GM18499 (cell line): ENCODE results near the gene MAML3.
"Not testable (repeated sequence)": the region's sequence is repeated elsewhere in the genome, so short reads cannot be mapped to it uniquely, and the experiment has no call there.

ENCODE experiments used
- ATAC-seq: cut with Tn5 transposase; IDR thresholded peaks from one replicate; pipeline ENCODE4 v1.9.1; 2021; ENCODE audit warnings: moderate number of reproducible peaks; ENCODE audit not compliant: insufficient read depth, unreplicated experiment

MAML3 gene

GRCh38 chr4:139725236-139725635 lies 428.7 kb downstream of the MAML3 start:
- ATAC-seq = no peak

- ATAC-seq = no peak
Observed at GRCh38 chr4:139721789-139722188, 432.2 kb downstream of the MAML3 start.

GRCh38 chr4:139720806-139721205 lies 433.2 kb downstream of the MAML3 start:
- no peak for ATAC-seq

GRCh38 chr4:139719381-139720101 lies 434.4 kb downstream of the MAML3 start:
- ATAC-seq = no peak

- ATAC-seq = no peak
Observed at GRCh38 chr4:139718833-139719232, 435.2 kb downstream of the MAML3 start.

GRCh38 chr4:139718358-139718757 lies 435.6 kb downstream of the MAML3 start:
- no peak for ATAC-seq

- ATAC-seq = no peak
Observed at GRCh38 chr4:139715746-139716391, 438.1 kb downstream of the MAML3 start.

GRCh38 chr4:139712882-139713281 lies 441.1 kb downstream of the MAML3 start:
- no peak for ATAC-seq

- no peak for ATAC-seq
Observed at GRCh38 chr4:139711461-139711860, 442.5 kb downstream of the MAML3 start.

GRCh38 chr4:139710073-139710472 lies 443.9 kb downstream of the MAML3 start:
- ATAC-seq = no peak

- no peak for ATAC-seq
Observed at GRCh38 chr4:139709660-139710059, 444.3 kb downstream of the MAML3 start.

- no peak for ATAC-seq
Observed at GRCh38 chr4:139704915-139705485, 449.0 kb downstream of the MAML3 start.

- no peak for ATAC-seq
Observed at GRCh38 chr4:139700568-139700967, 453.4 kb downstream of the MAML3 start.

GRCh38 chr4:139698167-139698925 lies 455.6 kb downstream of the MAML3 start:
- not testable (repeated sequence) for ATAC-seq

- ATAC-seq = no peak
Observed at GRCh38 chr4:139696491-139696890, 457.5 kb downstream of the MAML3 start.

- ATAC-seq = no peak
Observed at GRCh38 chr4:139694522-139695107, 459.4 kb downstream of the MAML3 start.

GRCh38 chr4:139692309-139693012 lies 461.5 kb downstream of the MAML3 start:
- no peak for ATAC-seq

- ATAC-seq = no peak
Observed at GRCh38 chr4:139690419-139690818, 463.6 kb downstream of the MAML3 start.

GRCh38 chr4:139689093-139689722 lies 464.8 kb downstream of the MAML3 start:
- ATAC-seq = no peak
